GM04504 (cell line): ENCODE measurements around the gene ARAP1.

Source experiments
- DNase-seq: peaks from one replicate; pipeline ENCODE4 v3.0.0-alpha.2; 2012; ENCODE audit warnings: low read depth

Gene ARAP1

GRCh38 chr11:72762641-72763304 is 10.6 kb upstream of the ARAP1 start:
- no peak for DNase-seq

- no peak for DNase-seq
Observed at GRCh38 chr11:72760539-72761405, 8.6 kb upstream of the ARAP1 start.

DNA sequence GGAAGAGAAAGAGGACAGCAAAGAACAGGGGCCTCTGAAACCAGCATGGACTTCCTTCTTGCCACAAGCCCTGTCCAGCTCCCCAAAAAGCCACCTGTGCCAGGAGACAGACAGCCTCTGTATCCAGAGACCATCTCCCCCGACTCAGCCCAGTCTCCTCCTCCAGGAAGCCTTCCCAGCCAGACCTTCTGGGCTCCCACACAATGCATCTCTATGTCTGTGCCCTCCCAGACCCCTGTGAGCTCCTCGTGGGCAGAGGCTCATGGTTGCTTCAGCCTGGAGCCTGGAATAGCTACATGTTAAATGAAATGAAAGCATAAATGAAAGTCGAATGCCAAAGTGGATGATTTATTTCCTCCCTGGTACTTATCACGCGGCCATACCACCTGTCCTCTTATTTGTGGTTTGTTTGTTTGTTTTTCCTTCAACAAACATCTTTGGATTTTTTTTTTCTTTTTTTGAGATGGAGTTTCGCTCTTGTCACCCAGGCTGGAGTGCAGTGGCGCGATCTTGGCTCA is 7.3 kb upstream of the ARAP1 start:
- DNase-seq, result no peak

DNA sequence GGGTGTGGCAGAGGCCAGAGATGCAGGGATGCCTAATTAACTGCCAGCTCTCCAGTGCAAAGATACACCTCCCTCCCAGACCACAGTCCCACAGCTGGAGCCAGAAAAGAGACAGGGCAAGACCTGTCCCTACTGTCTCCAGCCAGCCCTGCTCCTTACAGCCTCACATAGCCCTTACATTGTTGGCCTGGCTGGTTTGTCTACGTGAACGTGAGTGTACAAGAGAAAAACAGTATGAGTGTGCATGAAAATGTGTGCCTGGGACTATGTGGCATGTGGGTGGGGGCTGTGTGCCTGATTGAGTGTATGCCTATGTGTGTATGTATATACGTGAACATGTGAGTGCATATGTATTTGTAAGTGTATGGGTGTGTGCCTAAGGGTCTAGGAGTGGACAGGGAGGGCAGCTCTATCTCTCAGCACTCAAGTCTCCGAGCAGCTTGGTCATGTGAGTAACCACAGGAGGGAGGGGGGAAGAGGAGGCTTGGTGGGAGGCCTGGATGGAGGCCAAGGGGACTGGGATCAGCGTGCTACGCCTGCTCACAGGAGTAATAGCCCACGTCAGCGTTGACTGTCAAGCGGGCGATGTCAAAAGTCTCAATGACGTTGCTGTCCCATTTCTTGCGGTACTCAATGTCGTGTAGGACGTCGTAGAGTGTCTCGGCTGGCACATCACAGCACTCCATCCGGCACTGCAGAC is 6.6 kb upstream of the ARAP1 start:
- DNase-seq, result no peak

- DNase-seq, result no peak
Observed at GRCh38 chr11:72758304-72758689, 6.1 kb upstream of the ARAP1 start.

DNA sequence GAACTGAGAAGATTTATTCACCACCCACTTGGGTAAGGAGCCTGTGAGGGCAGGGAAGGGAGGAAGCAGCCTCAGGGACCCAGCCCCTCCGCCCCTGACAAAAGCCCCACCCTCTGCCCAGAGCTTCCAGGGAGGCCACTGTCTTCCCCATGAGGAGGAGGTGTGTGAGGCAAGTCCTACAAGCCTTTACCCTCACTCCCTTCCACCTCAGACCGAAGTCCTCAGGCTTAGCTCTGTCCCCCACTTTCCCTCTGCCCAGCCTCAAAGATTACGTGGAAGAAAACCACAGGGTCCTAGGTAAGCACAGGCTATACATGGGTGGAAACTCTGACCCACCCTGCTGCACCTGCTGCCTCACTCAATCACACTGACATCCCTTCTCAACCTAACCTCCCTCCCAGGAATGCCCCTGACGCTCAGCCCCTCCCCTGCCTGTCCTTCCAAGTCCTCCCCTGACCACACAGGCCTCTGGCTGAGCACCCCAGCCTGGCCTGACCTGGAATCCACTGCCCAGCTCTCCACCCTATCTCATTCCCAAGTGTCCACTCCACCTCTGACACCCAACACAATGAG is 3.6 kb upstream of the ARAP1 start:
- DNase-seq, result no peak

- DNase-seq, result no peak
Observed at GRCh38 chr11:72754544-72755155, 2.4 kb upstream of the ARAP1 start.

GRCh38 chr11:72754149-72754543 is 1.9 kb upstream of the ARAP1 start:
- DNase-seq, result no peak

- no peak for DNase-seq
Observed at GRCh38 chr11:72753341-72754148, 1.3 kb upstream of the ARAP1 start.

DNA sequence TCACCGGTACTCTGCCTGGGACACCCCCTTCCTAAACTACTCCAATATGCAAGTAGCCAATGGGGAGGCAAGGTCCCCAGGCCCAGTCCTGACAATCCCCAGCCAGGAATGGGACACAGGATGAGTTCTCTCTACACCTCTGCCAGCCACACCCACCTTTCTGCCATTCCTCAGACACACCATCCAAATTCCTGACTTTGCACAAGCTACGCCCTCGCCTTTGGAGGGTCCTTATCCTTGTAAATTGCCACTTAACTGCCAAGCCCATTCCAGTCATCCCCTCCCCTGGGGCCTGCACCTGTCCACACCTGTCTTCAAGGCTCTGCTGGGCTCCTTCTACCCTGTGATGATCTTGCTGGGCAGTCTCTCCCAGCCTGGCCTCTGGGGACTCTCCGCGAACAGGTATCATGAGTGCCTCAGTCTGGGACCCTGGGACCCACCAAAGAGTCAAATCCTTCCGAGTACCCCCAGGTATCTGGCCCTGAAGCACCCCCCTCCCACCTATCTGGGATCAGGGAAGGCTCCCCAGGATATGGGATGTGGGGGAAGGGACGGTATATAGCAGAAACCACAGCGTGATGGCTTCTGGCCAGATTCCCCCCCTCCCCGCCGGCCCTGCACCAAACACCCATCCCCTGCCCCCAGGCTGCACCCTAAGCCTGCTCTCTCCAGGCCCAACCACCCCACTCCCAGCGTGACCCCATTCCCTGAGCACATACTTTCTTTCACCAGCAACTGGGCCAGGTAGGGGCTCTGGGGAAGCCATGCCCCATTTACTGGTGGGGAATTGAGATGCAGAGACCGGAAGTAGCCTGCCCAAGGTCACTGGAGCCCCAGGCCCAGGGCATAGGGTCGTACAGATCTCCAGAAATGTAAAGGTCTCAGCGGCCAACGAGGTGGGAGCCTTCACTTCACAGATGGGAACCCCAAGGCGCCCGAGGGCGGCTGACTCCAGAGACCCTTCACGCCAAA is 806 bp downstream of the ARAP1 start:
- DNase-seq, result no peak

DNA sequence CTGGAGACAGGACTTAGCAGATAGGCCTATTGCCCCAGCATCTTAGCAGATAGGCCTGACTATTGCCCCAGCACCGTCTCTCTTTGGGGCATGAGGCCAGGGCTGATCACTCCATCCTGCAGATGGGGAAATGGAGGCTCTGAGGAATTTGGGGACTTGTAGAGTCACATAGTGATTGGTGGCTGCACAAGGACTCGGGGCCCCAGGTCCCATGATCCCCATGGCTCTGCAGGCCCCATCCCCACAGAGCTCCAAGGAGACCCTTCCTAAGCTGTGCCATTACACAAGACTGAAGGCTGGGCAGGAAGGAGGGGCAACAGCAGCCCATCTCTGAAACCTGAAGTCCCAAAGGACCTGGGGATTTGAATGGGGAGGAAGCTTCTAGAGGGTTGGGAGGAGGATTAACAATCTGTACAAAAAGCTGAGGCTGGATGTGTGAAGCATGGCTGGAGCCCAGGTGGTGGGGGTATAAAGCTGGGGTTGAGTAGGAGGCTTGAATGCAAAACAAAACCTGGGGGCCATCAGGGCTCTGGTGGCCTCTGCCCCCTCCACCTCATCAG is 1.6 kb downstream of the ARAP1 start:
- DNase-seq, result no peak

GRCh38 chr11:72750086-72750485 is 2.1 kb downstream of the ARAP1 start:
- no peak for DNase-seq

DNA sequence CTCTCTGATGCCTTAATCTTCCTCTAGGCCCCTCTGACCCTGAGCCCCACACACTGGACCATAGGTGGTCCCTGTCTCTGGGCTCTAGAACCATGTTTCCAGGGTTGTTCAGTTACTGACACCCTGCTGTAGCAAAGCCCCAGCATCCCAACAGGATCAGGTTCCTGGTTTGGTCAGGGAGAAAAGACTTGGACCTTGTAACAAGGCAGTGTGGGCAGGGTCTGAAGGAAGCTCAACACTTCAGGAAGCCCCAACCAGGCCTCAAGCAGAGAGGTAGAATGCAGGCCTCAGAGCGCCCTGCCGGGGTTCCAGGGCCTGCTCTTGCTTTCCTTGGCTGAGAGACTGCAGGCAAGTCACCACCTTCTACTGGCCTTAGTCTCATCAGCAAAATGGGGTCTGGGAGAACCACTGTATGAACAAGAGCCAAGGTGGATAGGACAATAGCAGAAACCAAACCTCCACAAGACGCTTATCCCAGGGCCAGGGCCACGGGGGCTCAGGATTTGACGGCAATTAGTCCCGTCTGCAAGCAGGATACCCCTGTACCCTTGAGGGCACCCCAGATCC is 4.8 kb downstream of the ARAP1 start:
- DNase-seq, result no peak

DNA sequence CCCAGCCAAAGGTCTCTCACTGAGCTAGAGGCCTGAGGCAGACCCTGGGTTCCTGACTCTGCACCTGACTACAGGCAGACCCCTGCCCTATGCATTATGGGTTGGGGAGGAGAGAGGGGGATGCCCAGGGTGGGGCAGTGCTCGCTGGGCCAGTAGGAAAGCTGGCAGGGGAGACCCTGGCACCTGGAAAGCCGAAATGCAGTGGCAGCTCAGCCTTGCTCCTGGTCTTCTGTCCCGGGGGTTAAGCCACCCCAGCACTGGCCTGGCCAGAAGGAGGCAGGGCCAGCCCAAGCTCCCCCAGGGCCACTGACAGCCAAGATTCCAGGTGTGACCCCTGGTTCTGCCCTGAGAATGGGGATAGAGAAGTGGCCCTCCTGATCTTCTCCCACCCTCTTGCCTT is 5.4 kb downstream of the ARAP1 start:
- DNase-seq, result no peak

GRCh38 chr11:72745925-72746550 is 6.2 kb downstream of the ARAP1 start:
- no peak for DNase-seq

GRCh38 chr11:72745511-72745910 is 6.7 kb downstream of the ARAP1 start:
- no peak for DNase-seq

DNA sequence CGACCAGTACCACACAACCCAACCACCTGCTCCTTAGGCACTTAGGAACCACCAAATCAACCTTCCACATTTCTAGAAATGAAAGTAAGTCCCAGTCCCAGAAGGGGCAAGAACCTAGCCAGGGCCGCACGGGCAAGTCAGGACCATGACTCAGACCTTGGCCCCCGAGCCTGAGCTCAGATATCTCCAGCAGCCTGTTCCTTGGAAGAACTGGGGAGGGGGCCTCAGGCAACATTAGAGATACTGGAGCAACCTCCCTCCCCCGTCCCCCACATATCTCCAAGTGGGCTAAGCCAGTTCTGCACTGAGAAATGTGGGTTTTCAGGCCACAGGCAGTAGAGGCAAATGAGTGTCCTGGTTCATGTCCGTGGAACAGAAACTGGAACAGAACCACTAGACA is 7.7 kb downstream of the ARAP1 start:
- no peak for DNase-seq

DNA sequence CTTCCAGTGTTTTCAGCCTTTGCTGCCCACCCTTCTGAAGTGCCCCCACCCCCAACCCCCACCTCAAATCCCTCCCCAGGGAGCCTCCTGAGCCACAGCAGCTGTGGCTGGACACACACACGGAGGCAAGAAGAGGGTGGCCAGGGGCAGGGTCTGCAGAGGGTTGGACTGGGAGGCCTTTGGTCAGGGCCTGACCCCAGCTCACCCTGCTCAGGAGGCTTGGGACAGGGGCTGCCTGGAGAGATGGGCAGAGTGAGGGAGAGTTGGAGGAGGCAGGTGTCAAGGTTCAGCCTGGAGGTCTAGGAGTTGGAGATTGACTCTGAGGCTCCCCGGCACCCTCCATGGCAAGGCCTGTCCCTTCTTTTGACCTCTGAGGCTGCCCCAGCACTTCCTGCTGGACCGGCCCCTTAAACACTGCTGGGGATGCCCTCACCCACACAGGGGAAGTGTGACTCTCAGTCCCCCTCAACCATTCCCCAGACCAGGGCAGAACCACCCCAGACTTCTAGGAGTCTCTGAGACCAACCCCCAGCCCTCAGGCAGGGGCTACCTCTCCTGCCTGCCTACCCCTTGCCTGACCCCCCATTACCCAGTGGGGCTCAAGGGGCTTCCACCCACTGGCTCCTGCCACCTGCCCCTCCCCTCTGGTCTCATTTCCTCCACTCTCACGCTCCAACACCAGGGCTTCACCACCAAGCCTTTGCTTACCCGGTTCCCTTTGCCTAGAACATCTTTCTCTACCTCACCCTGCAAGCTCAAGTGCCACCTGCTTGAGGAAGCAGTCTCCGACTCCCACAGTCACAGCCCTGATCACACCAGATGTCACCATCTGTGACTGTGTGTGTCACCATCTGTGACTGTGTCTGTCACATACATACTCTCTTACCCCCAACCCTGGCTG is 8.6 kb downstream of the ARAP1 start:
- DNase-seq, result no peak
